HG02623 (cell line): ENCODE data around the gene NKAPL.
A peak's percentile ranks its signal among the peaks of the same experiment; 100 is the strongest.

Source experiments
- ATAC-seq: cut with Tn5 transposase; IDR thresholded peaks from one replicate; pipeline ENCODE4 v1.9.1; 2021; ENCODE audit warnings: moderate library complexity; ENCODE audit not compliant: unreplicated experiment

NKAPL gene

DNA sequence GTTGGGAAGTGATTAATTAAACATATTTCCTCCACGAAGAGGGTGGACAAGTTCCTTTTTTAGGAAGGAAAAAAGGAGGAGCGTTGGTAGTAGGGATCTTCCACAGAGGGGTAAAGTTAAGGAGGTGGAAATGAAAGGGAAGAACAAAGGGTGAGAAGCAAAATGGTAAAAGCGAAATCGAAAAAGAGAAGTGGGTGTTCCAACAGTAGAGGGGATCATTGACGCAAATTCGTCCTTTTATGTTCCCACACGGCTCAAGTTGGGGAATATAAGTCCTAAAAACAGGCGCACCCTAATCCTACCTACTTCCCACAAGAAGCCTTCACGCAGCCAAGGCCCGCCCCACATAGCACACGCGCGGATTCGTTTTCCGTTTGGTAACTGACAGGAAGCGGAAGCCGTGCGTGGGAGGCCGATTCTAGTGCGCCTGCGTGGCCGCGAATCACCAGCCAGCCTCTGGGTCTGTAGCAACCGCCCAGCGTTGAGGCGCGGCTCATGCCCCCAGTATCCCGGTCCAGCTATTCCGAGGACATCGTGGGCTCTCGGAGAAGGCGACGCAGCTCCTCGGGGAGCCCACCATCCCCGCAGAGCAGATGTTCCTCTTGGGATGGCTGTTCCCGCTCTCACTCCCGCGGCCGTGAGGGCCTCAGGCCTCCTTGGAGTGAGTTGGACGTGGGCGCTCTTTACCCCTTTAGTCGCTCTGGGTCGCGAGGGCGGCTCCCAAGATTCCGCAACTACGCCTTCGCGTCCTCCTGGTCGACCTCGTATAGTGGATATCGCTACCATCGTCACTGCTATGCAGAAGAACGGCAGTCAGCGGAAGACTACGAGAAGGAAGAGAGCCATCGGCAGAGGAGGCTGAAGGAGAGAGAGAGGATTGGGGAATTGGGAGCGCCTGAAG is at the start of gene NKAPL:
NKAPL (plus strand) TSS at position 421 of the 901 bp plus-strand sequence; CDS start at position 496, 75 bp downstream.
- no peak for ATAC-seq

DNA sequence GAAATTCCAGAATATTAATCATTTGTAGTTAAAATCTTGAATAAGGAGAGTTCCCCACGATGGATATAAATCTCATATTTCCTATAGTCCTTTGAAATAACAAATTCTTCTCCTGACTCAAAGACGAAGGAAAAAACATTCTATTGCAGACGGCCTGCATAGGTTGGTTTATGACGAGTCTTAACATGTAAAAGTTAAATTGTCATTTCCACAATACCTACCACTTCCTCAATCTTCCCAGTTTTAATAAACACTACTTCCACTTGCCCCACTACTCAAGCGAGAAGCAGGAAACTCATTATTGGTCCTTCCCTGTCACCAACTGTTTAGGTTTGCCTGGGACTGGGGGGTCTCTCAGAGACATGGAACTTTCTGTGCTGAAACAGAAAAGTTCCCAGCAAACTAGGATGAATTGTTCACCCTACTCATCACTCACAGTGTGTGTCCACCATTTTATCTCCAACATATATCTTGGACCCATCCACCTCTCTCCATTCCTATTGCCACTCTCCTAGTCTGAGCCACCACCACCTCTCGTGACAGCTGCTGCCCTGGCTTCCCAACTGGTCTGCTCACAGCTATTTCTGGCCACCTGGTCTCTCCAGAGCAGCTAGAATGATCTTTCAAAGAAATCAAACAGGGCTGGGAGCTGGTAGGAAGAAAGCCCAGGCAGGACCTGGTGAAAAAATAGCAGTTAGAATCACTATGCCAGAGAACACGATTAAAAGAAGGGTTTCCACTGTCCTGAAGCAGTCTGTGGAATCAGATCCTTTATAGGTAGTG is 49.2 kb upstream of the NKAPL start:
- ATAC-seq: no peak

DNA sequence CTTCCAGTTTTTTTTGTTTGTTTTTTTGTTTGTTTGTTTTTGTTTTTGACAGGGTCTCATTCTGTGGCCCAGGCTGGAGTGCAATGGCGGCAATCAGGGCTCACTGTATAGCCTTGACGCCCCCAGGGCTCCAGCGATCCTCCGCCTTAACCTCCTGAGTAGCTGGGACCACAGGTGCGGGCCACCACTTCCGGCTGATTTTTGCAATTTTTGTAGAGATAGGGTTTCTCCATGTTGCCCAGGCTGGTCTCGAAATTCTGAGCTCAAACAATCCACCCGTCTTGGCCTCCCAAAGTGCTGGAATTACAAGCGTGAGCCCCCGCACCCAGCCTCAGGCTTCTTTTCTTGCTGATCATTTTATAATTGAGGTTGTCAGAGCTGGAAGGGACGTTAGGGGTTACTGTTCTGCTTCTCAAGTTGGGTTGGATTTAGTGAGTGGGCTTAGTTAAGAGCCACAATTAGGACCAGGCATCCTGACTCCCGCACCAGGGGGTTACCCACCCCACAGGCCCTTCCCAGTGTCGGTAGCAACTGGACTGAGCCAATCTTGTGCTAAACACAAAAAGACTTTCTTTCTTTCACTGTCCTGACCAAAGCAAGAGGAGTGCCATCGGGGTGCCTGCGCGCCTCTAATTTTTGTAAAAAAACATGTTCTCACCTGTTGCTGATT is 47.1 kb upstream of the NKAPL start:
- ATAC-seq: no peak

- ATAC-seq: no peak
Observed at GRCh38 chr6:28212510-28213212, 46.4 kb upstream of the NKAPL start.

DNA sequence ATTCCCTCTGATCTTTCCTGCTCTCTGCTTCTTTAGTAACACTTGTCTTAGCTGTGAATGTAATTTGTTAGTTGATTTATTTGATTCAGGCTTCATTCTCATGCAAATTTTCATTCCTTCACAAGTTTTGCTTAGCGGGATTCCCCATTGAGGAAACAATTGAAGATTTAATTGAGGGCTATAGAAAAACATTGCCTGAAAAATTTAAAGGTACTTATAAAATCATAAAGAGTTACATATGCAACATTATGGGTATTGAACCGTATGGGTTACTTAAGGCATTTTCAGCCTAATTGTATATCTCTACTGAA is 45.9 kb upstream of the NKAPL start:
- no peak for ATAC-seq

DNA sequence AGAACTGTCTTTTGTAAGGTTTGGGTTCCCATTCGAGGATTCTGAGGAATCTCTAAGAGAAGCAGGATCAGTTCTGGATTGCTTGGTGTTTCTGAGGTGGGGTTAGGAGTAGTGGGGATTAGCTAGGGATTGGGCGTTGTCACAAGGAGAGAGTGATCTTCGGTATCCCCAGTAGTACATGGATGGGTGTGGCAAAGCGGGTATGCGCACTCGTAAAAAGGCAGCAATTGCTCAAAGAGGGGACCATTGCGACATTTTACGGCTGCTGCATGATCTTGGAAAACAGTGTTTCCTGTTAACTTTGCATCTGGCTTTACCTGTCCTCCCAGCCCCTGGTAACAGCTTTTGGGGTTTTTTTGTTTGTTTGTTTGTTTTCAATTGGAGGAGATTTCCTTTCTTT is 43.7 kb upstream of the NKAPL start:
- ATAC-seq: no peak

DNA sequence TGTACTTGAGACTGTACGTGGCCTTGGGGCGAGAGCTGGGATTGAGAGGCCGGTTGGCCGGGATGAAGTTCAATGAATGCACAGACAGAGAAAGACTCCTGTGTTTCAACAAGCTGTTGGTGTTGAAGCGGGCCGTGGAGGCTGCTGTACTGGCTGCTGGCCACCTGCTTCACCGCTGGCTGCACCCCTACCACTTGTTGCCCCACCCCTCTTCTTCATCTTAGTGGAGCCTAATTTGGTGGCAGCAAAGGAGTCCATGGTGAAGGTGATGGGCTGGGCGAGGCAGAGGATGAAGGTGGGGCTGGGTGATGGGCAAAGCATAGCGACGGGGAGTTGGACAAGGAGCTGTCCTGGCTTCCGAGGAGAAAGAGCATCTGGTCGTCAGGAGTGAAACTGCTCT is 41.2 kb upstream of the NKAPL start:
- ATAC-seq: no peak

DNA sequence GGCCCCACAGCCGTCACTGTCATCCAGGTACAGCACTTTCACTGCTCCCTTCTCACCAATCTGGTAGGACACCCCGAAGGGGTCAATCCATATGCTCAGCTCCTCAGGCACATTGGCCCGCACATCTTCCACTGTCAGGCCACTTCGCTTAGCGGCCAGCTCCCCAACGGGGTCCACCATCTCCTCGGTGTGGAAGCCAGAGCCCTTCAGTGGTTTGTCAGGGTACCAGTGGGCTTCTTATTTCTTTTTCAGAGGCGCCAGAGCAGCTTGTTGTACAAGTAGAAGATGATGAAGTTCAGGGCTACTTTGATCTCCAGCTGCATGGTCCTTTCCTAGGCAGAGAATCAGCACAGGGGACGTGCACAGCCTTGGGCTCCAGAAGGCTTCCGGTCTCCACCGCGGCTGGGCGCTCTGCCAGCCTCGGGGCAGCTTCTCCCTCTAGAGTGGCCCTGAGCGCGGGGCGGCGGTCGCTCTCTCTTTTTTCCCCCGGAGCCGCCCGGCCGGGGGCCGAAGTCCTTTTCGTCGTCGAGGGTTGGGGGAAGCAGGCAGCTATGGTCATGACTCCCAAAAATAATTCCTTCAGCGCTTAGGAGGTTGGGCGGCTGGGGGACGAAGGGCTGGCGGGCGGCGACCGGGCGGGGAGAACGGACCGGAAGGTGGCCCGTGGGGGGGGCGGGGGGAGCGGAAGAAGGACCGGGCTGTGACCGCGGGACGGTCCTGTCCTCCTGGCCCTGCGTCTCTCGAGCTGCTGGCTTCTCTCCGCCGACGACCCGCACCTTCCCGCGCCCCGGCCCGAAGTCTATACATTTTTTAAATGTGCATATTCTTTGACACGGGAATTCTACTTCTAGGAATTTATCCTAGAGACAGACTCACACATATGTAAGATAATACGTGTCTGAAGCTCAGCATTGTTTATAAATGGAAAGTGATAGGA is 40.5 kb upstream of the NKAPL start:
- ATAC-seq: no peak

GRCh38 chr6:28220257-28221133 is 38.6 kb upstream of the NKAPL start:
- no peak for ATAC-seq

DNA sequence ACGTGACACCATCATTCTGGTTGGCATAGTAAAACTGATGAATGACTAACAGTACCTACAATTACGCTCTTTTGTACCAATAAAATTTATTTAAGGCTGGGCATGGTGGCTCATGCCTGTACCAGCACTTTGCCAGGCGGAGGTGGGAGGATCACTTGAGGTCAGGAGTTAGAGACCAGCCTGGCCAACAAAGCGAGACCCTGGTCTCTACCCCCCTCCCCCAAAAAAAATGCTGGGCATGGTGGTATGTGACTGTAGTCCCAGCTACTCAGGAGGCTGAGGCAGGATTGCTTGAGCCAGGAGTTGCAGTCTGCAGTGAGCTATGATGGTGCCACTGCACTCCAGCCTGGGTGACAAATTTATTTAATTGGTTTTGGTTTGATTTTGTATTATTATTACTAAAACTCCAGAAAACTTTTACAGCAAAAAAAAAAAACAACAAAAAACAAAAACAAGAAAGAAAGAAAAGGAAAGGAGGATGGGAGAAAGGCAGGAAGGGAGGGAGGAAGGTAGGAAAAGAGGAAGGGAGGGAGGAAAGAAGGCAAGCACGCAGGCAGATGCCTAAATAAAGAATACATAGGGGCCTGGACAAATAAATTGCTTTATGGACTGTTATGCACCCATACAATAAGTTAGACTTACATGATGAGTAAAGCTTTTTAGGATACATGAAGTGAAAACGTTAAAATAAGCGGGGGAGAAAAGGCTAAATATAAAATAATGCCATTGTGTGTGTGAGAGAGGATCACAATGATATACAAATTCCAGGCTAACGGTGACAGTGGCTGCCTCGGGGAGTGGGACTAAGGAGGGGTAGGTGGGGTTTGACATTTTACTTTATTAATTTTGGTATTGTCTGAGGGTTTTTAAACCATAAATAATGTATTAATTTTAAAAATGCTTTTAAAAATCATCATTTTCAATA is 34.7 kb upstream of the NKAPL start:
- ATAC-seq: no peak

GRCh38 chr6:28225056-28225834 is 33.9 kb upstream of the NKAPL start, which contains the start of gene ZSCAN9:
TSS of gene ZSCAN9 (plus strand) at chr6:28225275. CDS start at chr6:28227085, 1,810 bp downstream.
- peak; percentile 88 for ATAC-seq

- ATAC-seq: no peak
Observed at GRCh38 chr6:28226460-28226859, 32.6 kb upstream of the NKAPL start.

- no peak for ATAC-seq
Observed at GRCh38 chr6:28232785-28233184, 26.3 kb upstream of the NKAPL start.

- no peak for ATAC-seq
Observed at GRCh38 chr6:28235912-28236452, 23.1 kb upstream of the NKAPL start.

GRCh38 chr6:28239636-28240035 is 19.5 kb upstream of the NKAPL start:
- ATAC-seq: no peak

GRCh38 chr6:28240471-28240870 is 18.6 kb upstream of the NKAPL start:
- no peak for ATAC-seq

- no peak for ATAC-seq
Observed at GRCh38 chr6:28243946-28244345, 15.2 kb upstream of the NKAPL start.
